Effector memory CD4-positive, alpha-beta T cell (primary cell): ENCODE results near the gene GPBP1.

ENCODE experiments used
- DNase-seq, 3 donors: peaks; one replicate each; pipeline ENCODE4 v3.0.0-alpha.2; 2020
- H3K27ac ChIP-seq: 2 replicates; pipeline ENCODE4 v1.7.0; 2013; ENCODE audit warnings: mild to moderate bottlenecking, low read length, moderate library complexity; ENCODE audit not compliant: insufficient read depth, poor library complexity, severe bottlenecking
- H3K27me3 ChIP-seq: replicated peaks from 2 replicates; pipeline ENCODE4 v1.7.0; 2013; ENCODE audit warnings: mild to moderate bottlenecking, low read length; ENCODE audit not compliant: insufficient read depth, control insufficient read depth, poor library complexity, severe bottlenecking
- H3K36me3 ChIP-seq: 2 replicates; pipeline ENCODE4 v1.7.0; 2013; ENCODE audit warnings: mild to moderate bottlenecking, low read length, moderate library complexity; ENCODE audit not compliant: control insufficient read depth, insufficient read depth
- H3K4me1 ChIP-seq: 2 replicates; pipeline ENCODE4 v1.7.0; 2013; ENCODE audit warnings: low read length, mild to moderate bottlenecking; ENCODE audit not compliant: control insufficient read depth, insufficient read depth, poor library complexity, severe bottlenecking
- H3K4me3 ChIP-seq: 2 replicates; pipeline ENCODE4 v1.7.0; 2013; ENCODE audit warnings: low read length, low read depth, mild to moderate bottlenecking; ENCODE audit not compliant: insufficient read depth, poor library complexity, severe bottlenecking
- H3K9me3 ChIP-seq: 2 replicates; pipeline ENCODE4 v1.7.0; 2013; ENCODE audit warnings: mild to moderate bottlenecking, low read length, moderate library complexity; ENCODE audit not compliant: control insufficient read depth

The GPBP1 gene

GRCh38 chr5:57313716-57314115, 139.9 kb downstream of the GPBP1 start:
- Histone ChIP-seq H3K27ac (no peak overlapping the region), H3K36me3 (no peaks in the 10 kb centered on the region), H3K9me3 (no peaks in the 10 kb centered on the region), H3K4me3 (no peak overlapping the region), H3K4me1 (no peaks in the 10 kb centered on the region), H3K27me3 (no peaks in the 10 kb centered on the region)
- DNase-seq = no peak
